ENCODE measurements around the gene CHST1. TPM values are rescaled to one million over a fixed set of nuclear protein-coding genes. Genes with fewer than 3 reads are reported as not detected.

The CHST1 gene
- total RNA-seq, 1 experiment from 2014 or later = not detected

DNA sequence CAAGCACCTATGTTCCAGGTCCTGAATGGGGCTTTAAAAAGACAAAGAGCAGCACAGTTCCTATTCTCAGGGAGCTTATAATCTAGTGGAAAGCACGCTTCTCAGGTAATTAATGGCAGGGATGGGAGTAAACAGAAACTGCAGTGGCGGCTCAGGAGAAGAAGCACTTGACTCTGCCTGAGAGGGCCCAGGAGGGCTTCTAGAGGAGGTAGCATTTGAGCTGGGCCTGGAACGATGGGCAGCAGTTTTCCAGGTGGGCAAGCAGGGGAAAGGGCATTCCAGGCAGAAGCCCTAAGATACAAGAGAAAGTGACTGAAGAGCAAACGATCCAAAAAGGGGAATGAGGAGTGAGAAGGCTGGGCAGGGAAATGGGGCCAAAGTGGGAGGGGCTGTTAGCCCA lies 37.1 kb upstream of the CHST1 start:
- peaks cover 33% of the 10 kb centered on the region for H3K27me3 Mint-ChIP-seq (ENCODE audit: insufficient read depth, unreplicated experiment)

DNA sequence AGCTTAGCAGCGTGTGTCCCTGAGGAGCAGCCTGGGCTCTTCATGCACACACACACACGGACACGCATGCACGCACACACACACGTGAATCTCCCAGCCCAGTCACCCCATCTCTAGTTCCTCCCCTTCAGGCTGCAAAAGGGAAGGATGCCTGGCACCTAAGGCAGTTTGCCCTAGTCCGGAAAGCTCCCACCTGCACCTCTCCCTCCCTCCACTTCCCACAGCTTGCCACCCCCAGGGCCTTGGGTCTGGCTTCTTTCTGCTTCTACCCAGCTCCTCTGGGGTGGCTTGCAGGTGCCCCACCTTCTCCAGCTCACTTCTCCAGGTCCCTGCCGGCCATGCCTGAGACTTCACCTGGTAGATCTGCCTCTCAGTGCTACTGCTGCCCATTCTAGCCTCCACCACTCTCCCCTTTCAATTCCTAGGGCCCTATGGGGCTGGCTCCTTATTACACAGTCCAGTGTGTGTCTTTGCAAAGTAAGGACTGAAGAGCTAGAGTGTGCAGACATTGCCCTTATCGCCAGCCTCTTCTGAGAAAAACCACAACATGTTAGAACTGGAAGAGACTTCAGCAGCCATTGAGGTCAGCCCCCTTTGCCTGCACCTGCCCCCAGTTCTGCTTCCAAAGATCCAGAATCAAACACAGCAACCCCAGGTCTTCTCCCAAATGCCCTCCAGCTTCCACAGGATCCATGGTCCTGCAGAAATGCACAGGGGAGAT lies 33.5 kb upstream of the CHST1 start:
- H3K4me1 ChIP-seq = no peaks in the 10 kb centered on the region
- Mint-ChIP-seq H3K27ac (ENCODE audit: unreplicated experiment) (no peak overlapping the region), H3K36me3 (ENCODE audit: insufficient read depth, unreplicated experiment) (no peaks in the 10 kb centered on the region), H3K4me3 (ENCODE audit: unreplicated experiment) (no peak overlapping the region), H3K27me3 (ENCODE audit: insufficient read depth, unreplicated experiment) (peaks cover 31% of the 10 kb centered on the region), H3K9me3 (ENCODE audit: unreplicated experiment) (no peaks in the 10 kb centered on the region), H3K4me1 (ENCODE audit: low read depth, unreplicated experiment) (no peaks in the 10 kb centered on the region)
- no peaks in the 10 kb centered on the region for H3K27me3 ChIP-seq (replicated peaks; ENCODE audit: control insufficient read depth, insufficient read depth, low read length)
- intact Hi-C loops (cut with micrococcal nuclease; ENCODE audit: unreplicated experiment) = no loop called here
- TF ChIP-seq, protein P1, sequence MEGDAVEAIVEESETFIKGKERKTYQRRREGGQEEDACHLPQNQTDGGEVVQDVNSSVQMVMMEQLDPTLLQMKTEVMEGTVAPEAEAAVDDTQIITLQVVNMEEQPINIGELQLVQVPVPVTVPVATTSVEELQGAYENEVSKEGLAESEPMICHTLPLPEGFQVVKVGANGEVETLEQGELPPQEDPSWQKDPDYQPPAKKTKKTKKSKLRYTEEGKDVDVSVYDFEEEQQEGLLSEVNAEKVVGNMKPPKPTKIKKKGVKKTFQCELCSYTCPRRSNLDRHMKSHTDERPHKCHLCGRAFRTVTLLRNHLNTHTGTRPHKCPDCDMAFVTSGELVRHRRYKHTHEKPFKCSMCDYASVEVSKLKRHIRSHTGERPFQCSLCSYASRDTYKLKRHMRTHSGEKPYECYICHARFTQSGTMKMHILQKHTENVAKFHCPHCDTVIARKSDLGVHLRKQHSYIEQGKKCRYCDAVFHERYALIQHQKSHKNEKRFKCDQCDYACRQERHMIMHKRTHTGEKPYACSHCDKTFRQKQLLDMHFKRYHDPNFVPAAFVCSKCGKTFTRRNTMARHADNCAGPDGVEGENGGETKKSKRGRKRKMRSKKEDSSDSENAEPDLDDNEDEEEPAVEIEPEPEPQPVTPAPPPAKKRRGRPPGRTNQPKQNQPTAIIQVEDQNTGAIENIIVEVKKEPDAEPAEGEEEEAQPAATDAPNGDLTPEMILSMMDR (IDR thresholded peaks at IDR 0.05; ENCODE audit: insufficient read depth in 1 of 2, low read depth in 1 of 2, low read length in 1 of 2, severe bottlenecking in 1 of 2, unreplicated experiment in 1 of 2) = no peak
- no TSS peak for BruUV-seq (replicated peaks)
- no peak overlapping the region for H3K4me3 ChIP-seq (ENCODE audit: low read depth, low read length)
- H3K36me3 ChIP-seq (ENCODE audit: control insufficient read depth, insufficient read depth, low read length) = no peaks in the 10 kb centered on the region
- DNase-seq = no peak
- POLR2A ChIA-PET = no interaction called here
- no peaks in the 10 kb centered on the region; the same call in 1 of the 2 replicates for H3K9me3 ChIP-seq
- CTCF ChIA-PET = no interaction called here

More for the DNA sequence above, 37.1 kb upstream of the CHST1 start:
- TF ChIP-seq, protein P1 (IDR thresholded peaks at IDR 0.05; ENCODE audit: insufficient read depth in 1 of 2, low read depth in 1 of 2, low read length in 1 of 2, severe bottlenecking in 1 of 2, unreplicated experiment in 1 of 2) = no peak
- DNase-seq = no peak
- H3K36me3 Mint-ChIP-seq (ENCODE audit: insufficient read depth, unreplicated experiment) = no peaks in the 10 kb centered on the region
- Histone ChIP-seq H3K4me3 (ENCODE audit: low read depth, low read length) (no peak overlapping the region), H3K36me3 (ENCODE audit: control insufficient read depth, insufficient read depth, low read length) (no peaks in the 10 kb centered on the region), H3K4me1 (no peaks in the 10 kb centered on the region), H3K9me3 (no peaks in the 10 kb centered on the region; the same call in 1 of the 2 replicates), H3K27me3 (replicated peaks; ENCODE audit: control insufficient read depth, insufficient read depth, low read length) (no peaks in the 10 kb centered on the region)
- CTCF ChIA-PET = interaction anchor here (1.9 kb wide), 1 partner anchor 69 kb away, joined by 4 read pairs; no protein-coding TSS in a partner anchor
- H3K4me1 Mint-ChIP-seq (ENCODE audit: low read depth, unreplicated experiment) = no peaks in the 10 kb centered on the region
- H3K9me3 Mint-ChIP-seq (ENCODE audit: unreplicated experiment) = no peaks in the 10 kb centered on the region
- POLR2A ChIA-PET = no interaction called here
- no peak overlapping the region for H3K27ac Mint-ChIP-seq (ENCODE audit: unreplicated experiment)
- H3K4me3 Mint-ChIP-seq (ENCODE audit: unreplicated experiment) = no peak overlapping the region
- BruUV-seq (replicated peaks) = no TSS peak
- intact Hi-C loops (cut with micrococcal nuclease; ENCODE audit: unreplicated experiment) = no loop called here

DNA sequence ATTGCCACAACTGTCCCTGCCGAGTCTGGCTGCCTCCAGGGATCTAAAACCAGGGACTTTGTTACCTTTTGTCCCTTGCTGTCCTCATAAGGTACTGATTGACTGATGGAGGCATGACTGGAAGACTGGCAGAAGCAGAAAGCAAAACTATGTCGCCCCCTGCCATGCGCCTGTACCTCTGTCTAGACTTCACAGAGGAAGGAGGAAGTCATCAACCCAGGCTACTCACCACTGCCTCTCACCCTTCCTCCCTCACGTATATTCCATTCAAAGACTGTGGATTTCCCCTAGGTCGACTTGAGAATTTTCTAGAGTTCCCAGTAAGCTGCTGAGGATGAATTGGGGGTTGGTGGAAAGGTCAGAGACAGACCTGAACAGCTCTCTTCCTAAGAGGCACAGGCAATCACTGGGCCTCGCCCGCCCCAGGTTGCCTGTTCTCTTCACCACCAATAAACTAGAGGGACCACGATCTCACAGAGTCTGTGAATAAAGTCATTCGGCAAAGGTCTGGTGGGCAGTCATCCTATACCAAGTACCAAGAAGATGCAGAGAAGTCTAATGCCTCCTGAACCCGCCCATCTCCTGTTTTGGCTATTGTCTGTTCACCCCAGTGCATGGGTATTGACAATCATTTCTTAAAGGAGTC lies 27.5 kb upstream of the CHST1 start:
- ChIA-PET CTCF (no interaction called here), POLR2A (no interaction called here)
- no peaks in the 10 kb centered on the region for H3K36me3 Mint-ChIP-seq (ENCODE audit: insufficient read depth, unreplicated experiment)
- no peak for DNase-seq
- no peaks in the 10 kb centered on the region for H3K36me3 ChIP-seq (ENCODE audit: control insufficient read depth, insufficient read depth, low read length)
- no peak overlapping the region for H3K4me3 ChIP-seq (ENCODE audit: low read depth, low read length)
- BruUV-seq (replicated peaks) = no TSS peak
- no peaks in the 10 kb centered on the region for H3K9me3 ChIP-seq
- no peaks in the 10 kb centered on the region for H3K9me3 Mint-ChIP-seq (ENCODE audit: unreplicated experiment)
- no peaks in the 10 kb centered on the region for H3K4me1 ChIP-seq
- H3K4me3 Mint-ChIP-seq (ENCODE audit: unreplicated experiment) = no peak overlapping the region
- H3K4me1 Mint-ChIP-seq (ENCODE audit: low read depth, unreplicated experiment) = no peaks in the 10 kb centered on the region
- intact Hi-C loops (cut with micrococcal nuclease; ENCODE audit: unreplicated experiment) = no loop called here
- peaks cover 3% of the 10 kb centered on the region for H3K27me3 ChIP-seq (replicated peaks; ENCODE audit: control insufficient read depth, insufficient read depth, low read length)
- TF ChIP-seq, protein P1 (IDR thresholded peaks at IDR 0.05; ENCODE audit: insufficient read depth in 1 of 2, low read depth in 1 of 2, low read length in 1 of 2, severe bottlenecking in 1 of 2, unreplicated experiment in 1 of 2) = no peak
- H3K27ac Mint-ChIP-seq (ENCODE audit: unreplicated experiment) = no peak overlapping the region
- H3K27me3 Mint-ChIP-seq (ENCODE audit: insufficient read depth, unreplicated experiment) = peaks cover 24% of the 10 kb centered on the region

Measured in Caco-2 (cell line).